GOT3 (cell line): ENCODE measurements around the gene SORCS2.
A peak's percentile ranks its signal among the peaks of the same experiment; 100 is the strongest.
"Not testable (repeated sequence)": the region's sequence is repeated elsewhere in the genome, so short reads cannot be mapped to it uniquely, and the experiment has no call there.

ENCODE experiments used
- DNase-seq: peaks from one replicate; lab custom pipeline; 2025; ENCODE audit warnings: mixed read lengths; lab: John Stamatoyannopoulos, UW

The SORCS2 gene

DNA sequence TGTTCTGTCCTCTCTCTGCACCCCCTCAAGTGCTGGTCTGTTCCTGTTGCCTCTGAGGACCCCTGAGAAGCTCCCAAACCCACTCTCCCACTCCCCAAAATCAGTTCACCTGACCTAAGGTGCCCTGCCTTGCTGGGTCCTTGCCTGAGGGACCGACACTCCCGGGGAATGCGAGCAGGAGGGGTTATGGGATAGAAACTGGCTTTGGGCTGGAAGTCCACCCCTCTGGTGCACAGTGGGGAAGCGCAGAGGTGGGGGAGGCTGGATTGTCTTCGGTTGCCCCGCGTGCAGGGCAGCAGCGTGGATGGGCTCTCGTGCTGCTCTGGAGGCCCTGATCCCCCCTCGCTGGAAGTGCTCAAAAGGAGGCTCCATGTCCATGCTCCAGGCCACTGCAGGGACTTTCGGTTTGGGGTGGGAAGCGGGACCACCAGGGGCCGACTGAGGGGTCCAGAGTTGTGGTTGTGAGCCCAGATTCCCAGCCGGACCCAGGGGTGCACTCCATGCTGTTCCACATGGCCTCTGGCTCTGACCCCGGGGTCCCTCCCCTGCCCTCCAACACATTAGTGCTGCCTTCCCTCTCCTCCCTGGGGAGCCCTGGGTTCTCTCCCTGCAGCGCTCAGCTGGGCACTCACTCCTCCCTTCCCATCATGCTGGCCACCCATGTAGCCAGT lies 7.6 kb downstream of the SORCS2 start:
- DNase-seq, result no peak

DNA sequence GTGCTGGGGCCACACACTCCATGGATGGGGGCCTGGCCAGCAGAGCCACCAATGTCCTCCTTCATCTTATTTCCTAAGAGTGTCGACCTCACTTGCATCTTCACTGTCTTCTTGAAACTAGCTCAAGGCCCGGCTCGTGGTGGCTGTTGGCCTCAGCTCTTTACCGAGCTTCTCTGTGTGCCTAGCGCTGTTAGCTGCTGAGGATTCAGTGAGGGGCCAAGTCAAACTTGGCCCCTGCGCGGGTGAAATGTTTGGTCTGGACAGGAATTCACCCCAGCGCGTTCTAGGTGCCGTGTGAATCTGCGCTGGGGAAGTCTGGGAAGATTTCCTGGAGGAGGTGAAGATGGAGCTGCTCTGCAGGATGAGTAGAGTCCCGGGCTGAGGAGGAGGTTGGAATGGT lies 8.5 kb downstream of the SORCS2 start:
- DNase-seq, result no peak

DNA sequence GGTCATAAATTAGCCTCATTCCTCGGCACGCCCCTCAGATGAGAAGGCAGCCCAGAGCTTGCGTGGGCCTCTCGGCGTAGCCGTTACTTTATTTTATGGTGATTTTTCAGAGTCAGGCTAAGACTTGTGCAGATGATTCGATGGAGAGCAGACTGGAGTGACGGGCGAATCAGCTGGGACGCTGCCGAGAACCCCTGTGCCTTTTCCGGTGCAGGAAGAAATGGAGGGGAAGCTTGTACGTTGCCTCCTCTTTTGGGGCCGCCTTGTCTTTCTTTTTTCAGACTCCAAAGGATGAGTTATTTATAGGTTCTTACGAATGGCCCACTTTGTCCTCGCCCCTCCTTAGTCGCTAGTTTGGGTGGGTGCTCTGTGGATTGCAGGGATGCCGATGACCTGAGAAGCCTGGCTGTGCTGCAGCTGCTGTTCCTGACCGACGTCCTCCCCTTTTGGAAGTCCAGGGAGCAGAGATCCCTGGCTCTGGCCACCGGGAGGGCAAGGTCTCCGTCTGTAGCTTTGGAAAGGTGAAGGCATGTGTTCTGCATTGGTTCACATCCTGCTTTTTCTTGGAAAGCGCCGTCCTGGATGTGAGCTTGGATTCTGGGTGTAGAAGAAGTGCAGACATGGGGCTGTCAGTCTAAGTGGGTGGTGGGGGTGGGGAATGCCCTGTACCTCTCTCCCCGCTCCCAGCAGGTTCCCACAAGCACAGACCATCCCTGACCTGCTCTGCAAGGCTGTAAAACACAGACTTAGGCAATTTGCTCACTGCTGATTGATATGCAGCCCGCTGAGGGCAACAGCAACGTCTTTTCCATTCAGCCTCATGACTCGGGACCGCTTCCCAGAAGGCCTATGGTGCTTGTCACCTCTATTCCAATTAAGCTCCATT lies 9.3 kb downstream of the SORCS2 start:
- DNase-seq, result no peak

DNA sequence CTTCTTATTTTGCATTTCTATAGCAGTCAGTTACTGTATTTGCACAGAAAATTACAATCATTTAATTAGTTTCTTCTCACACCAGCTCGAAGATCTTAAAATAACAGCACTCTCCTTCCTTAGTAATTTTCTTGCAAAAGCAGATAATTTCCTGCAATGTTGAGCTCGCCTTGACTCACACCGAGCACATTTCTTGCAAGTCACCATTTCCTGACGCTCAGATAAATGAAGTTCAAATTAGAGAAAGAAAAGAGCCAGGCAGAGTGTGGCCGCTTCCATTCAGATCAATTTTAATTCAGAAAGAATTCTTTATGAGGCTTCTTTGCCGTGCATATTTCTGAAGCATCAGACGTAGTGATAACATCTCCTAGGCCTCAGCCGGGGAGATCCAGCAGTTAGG lies 10.1 kb downstream of the SORCS2 start:
- no peak for DNase-seq

DNA sequence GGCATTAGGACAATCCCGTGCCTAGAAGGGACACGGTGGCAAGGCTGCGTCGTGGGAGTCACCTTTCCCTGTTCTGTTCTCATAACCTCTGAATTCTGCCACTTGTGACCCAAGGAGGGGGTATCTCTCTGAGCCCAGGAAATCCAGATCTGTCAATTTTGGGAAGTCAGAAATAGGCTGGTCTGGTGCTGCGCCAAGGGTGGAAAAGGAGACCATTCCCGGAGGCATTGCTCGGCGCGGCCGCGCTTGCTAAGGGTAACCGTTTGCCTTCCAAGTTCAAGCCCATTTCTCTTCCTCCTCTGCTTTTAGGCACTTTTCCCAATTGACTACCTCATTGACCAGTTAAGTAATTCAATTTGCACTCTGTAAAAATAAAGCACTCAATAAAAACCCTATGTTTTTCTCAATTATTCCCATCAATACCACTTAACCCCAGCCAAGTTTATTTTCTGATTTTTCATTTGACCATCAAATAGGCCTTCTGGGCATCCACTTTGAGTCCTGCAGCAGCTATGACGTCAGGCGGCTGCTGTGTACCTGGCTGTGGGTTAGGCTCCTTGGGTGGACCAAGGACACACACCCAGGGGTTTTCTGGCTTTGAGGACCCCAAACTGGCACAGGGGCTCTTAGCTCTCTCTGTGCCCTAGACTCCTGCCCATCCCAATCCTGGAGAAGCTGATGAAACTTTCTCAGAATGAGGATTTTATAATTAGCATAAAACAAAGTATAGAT lies 12.5 kb downstream of the SORCS2 start:
- no peak for DNase-seq

DNA sequence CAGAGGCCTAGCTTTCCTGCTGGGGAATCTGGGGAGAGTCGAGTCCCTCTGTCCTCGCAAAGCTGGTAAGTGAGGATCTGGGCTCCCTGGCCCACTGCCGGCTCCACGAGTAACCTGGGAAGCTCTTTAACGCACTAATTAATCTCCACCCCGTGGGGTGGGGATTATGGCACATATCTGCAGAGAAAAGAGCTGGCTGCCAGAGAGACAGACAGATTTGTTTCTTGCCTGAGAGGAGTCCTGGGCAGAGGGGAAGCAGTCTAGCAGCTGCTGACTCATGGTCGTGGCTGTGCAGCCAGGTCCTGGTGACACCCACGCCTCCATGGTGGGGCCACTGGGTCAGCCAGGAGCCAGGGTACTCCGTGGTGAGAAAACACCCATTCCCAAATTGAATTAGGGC lies 14.0 kb downstream of the SORCS2 start:
- no peak for DNase-seq

DNA sequence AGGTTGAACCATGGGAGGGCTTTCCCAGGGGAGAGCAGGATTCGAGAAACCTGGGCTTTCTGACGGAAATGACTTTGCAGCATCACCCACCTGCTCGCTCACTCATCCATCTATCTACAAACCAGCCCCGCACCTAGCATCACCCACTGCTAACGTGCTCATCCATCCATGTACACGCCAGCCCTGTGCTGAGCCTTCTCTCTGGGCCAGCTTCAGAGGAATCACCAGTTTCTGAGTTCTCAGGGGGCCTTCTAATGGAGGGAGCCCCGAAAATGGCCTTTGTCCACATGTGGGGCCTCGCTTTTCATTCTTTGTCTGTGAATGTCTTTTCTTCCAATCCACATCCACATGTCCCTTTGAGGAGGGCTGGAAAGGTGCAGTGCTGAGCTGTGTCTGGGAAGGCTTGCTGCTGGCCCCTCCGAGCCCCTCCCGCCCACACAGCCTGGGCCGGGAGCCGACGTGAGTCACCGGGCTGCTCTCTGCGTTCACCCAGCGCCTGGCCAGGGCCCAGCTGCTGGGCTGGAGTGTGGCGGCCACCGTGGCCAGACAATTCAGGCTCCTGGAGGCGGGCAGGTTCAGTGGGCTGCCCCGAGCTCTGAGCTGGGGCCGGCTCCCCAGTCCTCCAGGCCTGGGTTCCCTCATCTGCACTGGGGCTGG lies 14.7 kb downstream of the SORCS2 start:
- peak; percentile 44 for DNase-seq

DNA sequence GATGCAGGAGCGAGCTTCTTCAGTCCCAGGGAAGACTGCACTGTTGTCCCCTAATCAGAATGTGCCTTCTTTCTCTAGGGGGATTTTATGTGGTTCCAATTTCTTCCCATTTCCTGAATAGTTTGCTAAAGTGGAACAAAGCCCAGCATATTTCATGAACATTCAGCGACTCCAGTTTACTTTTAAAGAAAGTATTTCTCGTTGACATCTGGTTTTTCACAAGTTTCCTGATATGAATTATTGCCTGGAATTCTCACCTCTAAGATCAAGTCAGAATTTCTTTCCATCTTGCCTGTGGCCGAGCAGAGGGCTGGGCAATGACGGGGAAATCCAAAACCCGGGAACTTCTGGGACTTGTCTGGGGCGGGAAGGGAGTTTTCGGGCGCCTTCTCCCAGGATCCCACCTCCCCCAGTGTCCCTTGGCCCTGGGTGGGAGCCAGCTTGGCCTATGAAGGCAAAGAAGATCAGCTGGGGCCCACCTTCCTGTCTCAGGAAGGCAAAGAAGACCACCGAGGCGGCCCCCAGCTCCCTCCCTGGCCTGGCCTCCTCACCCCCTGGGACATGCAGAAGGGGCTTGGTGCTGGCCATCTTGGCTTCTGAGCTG lies 15.4 kb downstream of the SORCS2 start:
- no peak for DNase-seq

DNA sequence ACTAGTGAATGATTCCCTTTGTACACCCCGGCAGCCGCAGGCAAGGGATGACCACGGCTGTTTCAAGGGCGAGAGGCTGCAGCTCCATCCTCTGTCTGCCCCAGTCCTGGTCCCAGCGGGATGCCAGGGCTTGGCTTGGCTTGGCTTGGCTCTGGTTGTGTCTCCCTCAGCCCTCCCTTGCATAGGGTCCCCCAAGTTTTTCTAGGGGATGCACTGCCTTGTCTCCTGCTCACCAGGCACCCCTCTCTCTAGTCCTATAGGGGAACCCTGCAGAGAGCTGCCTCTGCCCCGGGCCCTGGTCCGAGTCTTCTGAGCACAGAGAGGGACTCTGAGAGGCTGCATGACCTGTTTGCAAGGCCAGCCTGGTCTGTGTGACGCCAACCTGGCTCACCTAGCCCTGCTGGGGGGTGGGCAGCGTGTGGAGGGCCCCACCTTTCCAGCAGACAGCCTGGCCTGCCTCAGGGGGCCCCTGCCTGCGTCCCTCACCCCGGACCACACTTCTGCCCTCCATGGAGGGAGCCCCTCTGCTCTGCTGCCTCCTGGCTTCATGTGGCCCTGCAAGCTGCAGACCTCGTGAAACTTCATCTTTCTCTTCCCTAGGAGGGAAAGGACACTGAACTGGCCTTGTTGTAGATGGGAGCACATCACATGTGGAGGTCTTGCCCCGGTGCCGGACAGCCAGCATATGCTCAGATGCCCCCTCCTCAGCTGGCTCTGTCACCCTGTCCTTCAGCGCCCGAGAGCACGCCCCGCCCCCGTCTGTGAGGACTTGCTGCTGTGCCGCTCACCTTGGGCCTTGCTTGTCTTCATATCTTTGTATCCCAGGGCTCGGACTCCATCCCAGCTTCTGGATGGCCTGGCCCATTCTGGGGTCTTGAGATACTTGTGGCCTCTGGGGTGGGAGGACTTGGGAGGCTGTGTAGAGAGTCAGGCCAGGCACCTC lies 16.4 kb downstream of the SORCS2 start:
- no peak for DNase-seq

DNA sequence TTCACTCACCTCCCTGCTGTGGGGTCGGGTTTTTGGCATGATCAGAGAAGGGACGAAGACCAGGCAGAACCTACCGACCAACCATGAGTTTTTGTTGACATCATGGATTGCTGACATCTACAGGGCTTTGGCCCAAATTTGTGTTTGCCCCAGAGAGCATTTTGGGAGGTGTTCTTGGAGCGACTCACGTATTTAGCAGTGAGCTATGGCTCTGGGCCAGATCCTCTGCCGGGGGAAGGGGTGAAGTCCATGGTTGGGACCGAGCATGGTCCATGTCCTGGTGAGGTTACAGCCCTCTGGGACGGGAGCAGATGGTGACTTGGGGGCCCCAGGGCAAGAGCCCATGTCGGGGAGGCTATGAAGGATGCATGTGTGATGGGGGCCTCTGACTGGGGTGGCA lies 17.4 kb downstream of the SORCS2 start:
- no peak for DNase-seq

DNA sequence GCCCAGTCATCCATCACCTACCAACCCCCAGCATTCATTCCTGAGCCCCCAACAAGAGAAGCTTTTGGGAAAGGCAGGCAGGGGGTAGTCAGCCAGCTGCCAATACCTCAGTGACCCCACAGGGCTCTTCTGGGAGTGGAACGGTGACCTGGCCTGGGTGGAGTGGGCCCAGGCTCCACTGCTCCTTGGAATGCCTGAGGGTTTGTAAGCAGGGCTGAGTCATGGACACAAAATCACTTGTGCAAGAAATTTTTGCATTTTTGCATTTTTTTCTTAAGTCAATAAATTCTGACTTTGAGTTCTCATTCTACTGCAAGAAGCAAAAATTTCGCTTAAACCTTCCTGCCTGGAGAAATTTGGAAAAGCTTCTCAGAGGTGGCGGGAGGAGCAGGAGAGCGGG lies 18.5 kb downstream of the SORCS2 start:
- DNase-seq, result no peak

DNA sequence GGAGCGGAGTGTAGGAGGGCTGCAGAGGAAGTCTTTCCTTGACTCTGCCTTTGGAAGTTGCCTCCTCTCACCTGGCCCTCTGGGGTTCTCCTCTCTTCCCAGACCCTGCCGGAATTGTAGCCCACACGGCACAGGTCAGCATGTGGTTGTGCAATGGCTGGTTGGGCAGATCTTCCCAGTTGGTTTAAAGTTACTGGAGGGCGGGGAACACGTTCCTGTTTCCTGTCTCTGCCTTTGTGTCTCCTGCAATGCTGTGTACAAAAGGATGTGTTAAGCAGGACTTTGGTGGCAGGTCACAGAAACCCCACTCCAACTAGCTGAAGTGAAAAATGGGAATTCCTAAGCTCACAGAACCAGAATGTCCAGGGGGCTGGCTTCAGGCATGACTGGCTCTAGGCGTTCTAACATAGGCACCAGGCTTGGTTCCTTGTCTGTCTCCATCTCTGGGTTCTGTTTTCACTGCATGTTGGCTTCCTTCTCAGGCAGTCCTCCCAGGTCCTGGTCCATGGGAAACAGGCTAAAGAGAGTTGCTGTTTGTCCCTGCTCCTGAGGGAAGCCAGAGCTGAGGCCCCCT lies 19.9 kb downstream of the SORCS2 start:
- DNase-seq, result no peak

DNA sequence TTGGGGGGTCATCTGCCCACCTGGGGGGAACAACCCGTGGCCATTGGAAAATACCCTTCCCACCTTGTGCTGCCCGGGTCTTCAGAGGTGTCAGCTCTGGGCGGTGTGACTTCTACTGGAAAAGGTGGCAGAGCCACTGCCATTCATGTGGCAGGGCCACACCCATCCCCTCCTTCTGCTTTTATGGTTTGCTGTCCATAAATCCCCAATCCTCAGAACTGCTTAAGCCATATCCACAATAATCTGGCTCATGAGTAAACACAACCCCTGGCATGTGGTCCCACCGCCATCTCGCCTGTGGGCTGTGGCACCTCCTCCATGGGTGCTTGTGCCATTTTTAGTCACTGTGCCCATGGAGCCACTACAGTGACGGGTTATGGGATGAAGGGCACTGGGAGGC lies 20.6 kb downstream of the SORCS2 start:
- DNase-seq, result no peak

DNA sequence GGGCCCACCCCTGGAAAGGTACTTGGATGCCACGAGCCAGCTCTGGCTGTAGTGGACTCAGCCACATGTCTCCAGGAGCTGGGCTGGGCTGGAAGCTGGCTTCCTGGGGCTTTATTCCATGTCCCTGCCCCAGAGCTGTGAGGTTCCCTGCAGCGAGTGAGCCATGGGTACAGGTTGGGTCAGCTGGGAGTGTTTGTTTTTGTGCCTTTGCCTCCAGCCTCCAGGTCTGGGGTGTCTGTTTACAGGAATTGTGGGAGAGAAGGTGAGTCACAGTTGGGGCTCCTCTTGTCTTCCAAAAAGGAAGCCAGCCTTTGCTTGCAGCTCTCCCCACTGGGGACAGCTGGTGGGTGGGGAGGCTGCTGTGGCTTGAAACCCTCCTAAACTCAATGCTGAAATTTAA lies 21.5 kb downstream of the SORCS2 start:
- no peak for DNase-seq

DNA sequence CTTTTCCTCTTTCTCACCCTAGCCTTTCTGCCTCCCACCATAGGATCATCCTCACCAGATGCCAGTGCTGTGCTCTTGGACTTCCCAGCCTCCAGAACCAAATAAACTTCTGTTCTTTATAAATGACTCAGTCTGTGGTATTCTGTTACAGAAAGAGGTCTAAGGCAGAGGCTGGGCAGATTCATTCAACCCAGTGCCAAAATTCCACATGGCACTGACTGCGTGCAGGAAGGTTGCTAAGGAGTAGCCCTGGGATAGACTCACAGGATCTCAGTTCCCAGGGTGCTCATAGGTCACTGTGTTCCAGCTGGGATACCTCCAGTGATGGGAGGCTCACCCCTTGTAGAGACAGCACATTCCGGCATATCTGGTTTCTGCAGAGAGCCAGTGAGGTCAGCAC lies 22.0 kb downstream of the SORCS2 start:
- DNase-seq, result no peak

DNA sequence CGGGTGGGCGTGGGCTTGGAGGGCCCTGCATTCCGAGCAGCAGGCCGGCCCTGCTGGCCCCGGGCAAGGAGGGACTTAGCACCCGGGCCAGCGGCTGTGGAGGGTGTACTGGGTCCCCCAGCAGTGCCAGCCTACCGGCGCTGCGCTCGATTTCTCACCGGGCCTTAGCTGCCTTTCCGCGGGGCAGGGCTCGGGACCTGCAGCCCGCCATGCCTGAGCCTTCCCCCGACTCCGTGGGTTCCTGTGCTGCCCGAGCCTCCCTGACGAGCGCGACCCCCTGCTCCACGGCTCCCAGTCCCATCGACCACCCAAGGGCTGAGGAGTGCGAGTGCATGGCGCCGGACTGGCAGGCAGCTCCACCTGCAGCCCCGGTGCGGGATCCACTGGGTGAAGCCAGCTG lies 22.8 kb downstream of the SORCS2 start:
- not testable (repeated sequence) for DNase-seq

DNA sequence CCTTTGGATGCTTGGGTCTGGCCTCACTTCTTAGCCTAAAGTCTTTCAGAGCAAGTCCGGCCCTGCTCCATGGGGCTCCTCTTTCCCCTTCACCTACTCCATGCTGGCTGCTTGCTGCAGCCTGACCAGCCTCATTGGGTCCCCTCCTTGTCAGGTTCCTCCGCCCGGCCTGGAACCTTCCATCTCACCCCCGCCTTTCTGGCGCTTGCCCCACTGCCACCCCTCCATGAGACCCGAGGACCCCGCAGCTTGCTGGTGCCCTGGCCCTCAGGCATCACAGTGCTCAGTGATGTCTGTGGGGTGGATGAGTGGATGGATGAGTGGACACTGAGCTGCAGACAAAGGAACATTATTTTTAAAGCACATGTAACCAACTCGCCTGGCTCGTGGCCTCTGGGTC lies 24.7 kb downstream of the SORCS2 start:
- no peak for DNase-seq

DNA sequence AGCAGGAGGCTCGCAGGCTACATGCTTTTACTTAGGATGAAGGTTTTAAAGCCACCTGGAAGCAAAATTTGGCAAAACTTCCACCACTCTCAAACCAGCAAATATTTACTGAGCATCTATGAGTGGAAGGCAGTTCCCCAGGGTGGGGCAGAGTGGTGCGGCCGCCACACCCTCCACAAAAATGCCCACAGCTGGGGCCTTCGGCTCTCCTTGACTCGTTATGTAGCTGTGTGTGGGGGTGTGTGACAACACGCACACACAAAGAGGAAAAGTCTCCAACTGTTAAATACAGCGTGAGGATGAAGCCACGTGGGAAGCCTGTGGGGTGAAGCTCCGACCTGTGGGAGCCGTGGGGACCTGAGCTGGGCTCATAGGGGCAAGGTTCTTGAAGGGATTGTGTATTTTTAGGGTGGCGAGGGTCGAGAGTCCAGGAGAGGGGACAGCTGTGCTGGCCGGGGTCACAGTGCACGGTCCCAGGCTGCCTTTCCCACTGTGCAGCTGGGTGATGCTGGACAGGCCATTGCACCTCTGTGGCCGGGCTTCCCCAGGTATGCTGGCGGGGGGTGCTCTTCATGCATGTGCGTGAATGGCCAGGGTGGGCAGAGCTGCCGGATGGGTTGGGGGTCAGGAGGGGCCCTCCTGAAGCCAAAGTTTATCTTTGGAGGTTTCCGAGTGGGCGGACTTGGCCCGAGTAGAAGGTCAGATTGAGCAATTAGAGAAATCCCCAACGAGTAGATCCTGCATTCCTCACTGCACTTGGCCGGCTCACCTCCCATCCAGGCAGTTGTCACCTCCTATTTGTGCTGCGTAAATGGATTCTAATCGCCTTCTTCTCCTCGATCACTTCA lies 25.4 kb downstream of the SORCS2 start:
- DNase-seq, result no peak

DNA sequence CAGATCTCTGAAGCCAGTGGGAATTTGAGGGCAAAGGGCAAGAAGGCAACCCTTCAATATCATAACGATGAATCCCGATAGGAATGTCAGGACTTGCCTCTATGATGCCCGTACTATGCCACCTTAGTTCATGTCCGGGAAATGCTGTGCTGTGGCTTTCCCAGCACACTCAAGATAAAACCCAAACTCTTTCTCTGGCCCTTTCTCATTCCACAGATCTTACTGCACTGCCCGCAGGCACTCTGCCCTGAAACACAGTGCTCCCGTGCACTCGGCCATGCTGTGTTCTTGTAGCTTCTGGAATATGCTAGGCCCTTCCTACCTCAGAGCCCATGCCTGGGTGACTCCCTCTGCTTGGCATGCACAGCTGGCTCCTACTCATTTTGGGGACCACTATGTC lies 26.3 kb downstream of the SORCS2 start:
- DNase-seq, result no peak

DNA sequence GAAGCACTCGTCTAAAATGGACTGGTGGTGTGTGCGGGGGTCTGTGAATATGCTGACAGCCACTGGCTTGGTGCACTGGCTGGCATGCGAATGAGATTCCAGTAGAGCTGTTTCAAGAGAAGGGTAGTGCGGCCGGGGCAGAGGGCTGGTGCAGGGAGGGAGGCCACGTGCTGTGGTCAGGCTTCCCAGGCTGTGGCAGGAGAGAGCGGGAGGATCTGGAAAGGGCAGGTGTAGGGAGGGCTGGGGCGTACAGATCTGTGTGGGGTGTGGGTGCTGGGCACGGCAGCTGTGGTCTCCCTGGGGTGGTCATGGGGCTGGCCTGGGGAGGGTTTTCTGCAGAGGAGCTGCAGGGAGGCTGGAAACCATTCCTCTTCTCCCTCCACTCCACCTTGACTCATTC lies 30.2 kb downstream of the SORCS2 start:
- no peak for DNase-seq
